Upper lobe of left lung (tissue), 6 donors: ENCODE measurements around the gene ODAD4. TPM values are rescaled to one million over a fixed set of nuclear protein-coding genes. Genes with fewer than 3 reads are reported as not detected.

ENCODE experiments used
- ATAC-seq, 2 donors: fragments of 200-7000 bp; cut with Tn5 transposase; one replicate each; pipeline ENCODE4 v1.9.1; 2022; ENCODE audit warnings: mild to moderate bottlenecking in 2 of 2, moderate library complexity in 2 of 2; ENCODE audit not compliant: low FRiP score in 2 of 2
- DNase-seq, 2 donors: peaks; one replicate each; pipeline ENCODE4 v3.0.0-alpha.2; 2019 to 2020
- H3K27ac ChIP-seq, 4 donors: fragments of 200-600 bp; sonication (generic); one replicate each; pipeline ENCODE4 v1.5.1; 2016 to 2019
- H3K27me3 ChIP-seq, 4 donors: fragments of 200-600 bp; sonication (generic); one replicate each; pipeline ENCODE4 v1.5.1; 2017 to 2019
- H3K36me3 ChIP-seq, 4 donors: fragments of 200-600 bp; sonication (generic); one replicate each; pipeline ENCODE4 v1.5.1; 2016 to 2019
- H3K4me1 ChIP-seq, 4 donors: fragments of 200-600 bp; sonication (generic); one replicate each; pipeline ENCODE4 v1.5.1; 2018 to 2019
- H3K4me3 ChIP-seq, 4 donors: fragments of 200-600 bp; sonication (generic); one replicate each; pipeline ENCODE4 v1.5.1; 2017 to 2019; ENCODE audit warnings: mild to moderate bottlenecking in 2 of 4, moderate library complexity in 1 of 4
- H3K9me3 ChIP-seq, 4 donors: fragments of 200-600 bp; sonication (generic); one replicate each; pipeline ENCODE4 v1.5.1; 2018 to 2019
- EP300 ChIP-seq, 4 donors: sonication (generic); formaldehyde crosslinking; IDR thresholded peaks; one replicate each; pipeline ENCODE4 v1.5.1; 2017; ENCODE audit warnings: antibody characterized with exemption in 4 of 4, control low read depth in 2 of 4
- POLR2A ChIP-seq, 4 donors: fragments of 450-650 bp; IDR thresholded peaks; one replicate each; pipeline ENCODE4 v1.5.1; 2016 to 2017; ENCODE audit warnings: antibody characterized with exemption in 4 of 4, mild to moderate bottlenecking in 2 of 4
- POLR2AphosphoS5 ChIP-seq, 2 donors: sonication (generic); formaldehyde crosslinking; IDR thresholded peaks; one replicate each; pipeline ENCODE4 v1.5.1; 2017; ENCODE audit warnings: antibody characterized with exemption in 2 of 2
- WGBS, 2 donors: methylation state at CpG; one replicate each; pipeline ENCODE4 v1.1.5; 2017 to 2018; 5-methylcytosine and 5-hydroxymethylcytosine counted together
- total RNA-seq, 6 donors: library from RNA; depleted of rRNA in 4 of 6; stranded (reverse); fragments of >200 nt in 4 of 6; gene quantifications; one replicate each; pipeline versions ENCODE4 v1.1.0 to v1.2.1, GENCODE V29; 2016 to 2021
- TF ChIP-seq, protein P1 (sequence below), 6 experiments: fragments of 450-650 bp in 4 of 6; fragments of 200-600 bp in 2 of 6; sonication (generic) in 2 of 6; IDR thresholded peaks; one replicate each; pipeline ENCODE4 v1.5.1; 2016 to 2019; ENCODE audit warnings: antibody characterized with exemption in 6 of 6
- donor health status: DM: no; HTN: no; CAD: no; lungs with moderate emphysema.
- donor health status: DM: no; HTN: yes; CAD: no; lungs with severe emphysema.

Gene ODAD4
- total RNA-seq, 6 donors from 2014 or later = 1.2 to 16.9 (median 4.8) TPM

DNA sequence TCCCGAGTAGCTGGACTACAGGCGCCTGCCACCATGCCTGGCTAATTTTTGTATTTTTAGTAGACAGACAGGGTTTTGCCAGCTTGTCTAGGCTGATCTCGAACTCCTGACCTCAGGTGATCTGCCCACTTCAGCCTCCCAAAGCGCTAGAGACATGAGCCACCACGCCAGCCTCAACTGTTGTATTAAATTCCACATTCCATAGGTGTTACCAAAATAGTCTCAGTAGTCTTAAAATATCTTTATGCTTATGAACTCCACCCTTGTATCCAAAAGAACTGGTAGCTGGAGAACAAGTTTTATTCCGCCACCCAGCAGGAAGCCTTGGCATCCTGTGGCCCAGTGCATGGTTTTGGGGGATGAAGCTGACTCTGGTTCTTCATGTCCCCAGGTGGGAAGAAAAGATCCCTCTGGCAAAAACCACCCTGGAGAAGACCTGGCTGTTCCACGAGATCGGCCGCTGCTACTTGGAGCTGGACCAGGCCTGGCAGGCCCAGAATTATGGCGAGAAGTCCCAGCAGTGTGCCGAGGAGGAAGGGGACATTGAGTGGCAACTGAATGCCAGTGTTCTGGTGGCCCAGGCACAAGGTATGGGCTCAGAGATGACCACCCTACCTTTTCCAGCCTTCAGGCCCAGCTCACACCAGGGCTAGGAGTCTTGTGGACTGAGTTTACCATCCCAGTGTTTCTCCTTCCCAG is 18.5 kb downstream of the ODAD4 start:
- WGBS, 2 donors = 77 to 85% methylated on average over 7 to 11 of the region's 11 CpGs
- peaks cover 0 to 6% (median 0%) of the 10 kb centered on the region in 4 donors for H3K4me1 ChIP-seq

DNA sequence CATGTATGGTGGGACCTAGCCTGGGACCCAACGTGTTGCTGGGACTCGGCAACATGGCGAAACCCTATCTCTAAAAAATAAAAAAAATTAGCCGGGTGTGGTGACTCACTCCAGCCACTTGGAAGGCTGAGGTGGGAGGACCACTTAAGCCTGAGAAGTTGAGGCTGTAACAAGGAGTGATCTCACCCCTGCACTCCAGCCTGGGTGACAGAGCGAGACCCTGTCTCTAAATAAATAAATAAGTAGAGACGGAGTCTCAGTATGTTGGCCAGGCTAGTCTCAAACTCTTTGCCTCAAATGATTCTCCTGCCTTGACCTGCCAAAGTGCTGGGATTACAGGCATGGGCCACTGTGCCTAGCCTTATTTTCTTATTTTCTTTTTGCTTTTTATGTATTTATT is 26.1 kb downstream of the ODAD4 start:
- H3K4me1 ChIP-seq = no peaks in the 10 kb centered on the region
- ATAC-seq (no peak), DNase-seq (no peak)
- no peaks in the 10 kb centered on the region for H3K36me3 ChIP-seq
- no peak for TF ChIP-seq POLR2A (IDR thresholded peaks at IDR 0.05)
- TF ChIP-seq, protein P1, sequence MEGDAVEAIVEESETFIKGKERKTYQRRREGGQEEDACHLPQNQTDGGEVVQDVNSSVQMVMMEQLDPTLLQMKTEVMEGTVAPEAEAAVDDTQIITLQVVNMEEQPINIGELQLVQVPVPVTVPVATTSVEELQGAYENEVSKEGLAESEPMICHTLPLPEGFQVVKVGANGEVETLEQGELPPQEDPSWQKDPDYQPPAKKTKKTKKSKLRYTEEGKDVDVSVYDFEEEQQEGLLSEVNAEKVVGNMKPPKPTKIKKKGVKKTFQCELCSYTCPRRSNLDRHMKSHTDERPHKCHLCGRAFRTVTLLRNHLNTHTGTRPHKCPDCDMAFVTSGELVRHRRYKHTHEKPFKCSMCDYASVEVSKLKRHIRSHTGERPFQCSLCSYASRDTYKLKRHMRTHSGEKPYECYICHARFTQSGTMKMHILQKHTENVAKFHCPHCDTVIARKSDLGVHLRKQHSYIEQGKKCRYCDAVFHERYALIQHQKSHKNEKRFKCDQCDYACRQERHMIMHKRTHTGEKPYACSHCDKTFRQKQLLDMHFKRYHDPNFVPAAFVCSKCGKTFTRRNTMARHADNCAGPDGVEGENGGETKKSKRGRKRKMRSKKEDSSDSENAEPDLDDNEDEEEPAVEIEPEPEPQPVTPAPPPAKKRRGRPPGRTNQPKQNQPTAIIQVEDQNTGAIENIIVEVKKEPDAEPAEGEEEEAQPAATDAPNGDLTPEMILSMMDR (IDR thresholded peaks at IDR 0.05) = no peak
- TF ChIP-seq POLR2AphosphoS5 (IDR thresholded peaks at IDR 0.05) = no peak
- no peak for TF ChIP-seq EP300 (IDR thresholded peaks at IDR 0.05)
- H3K27me3 ChIP-seq = no peaks in the 10 kb centered on the region
- 89 to 94% methylated on average over 6 of the region's 6 CpGs for WGBS, 2 donors
- H3K27ac ChIP-seq = no peak overlapping the region
- no peaks in the 10 kb centered on the region for H3K9me3 ChIP-seq
- no peak overlapping the region for H3K4me3 ChIP-seq

More for the DNA sequence above, 18.5 kb downstream of the ODAD4 start:
- TF ChIP-seq, protein P1 (IDR thresholded peaks at IDR 0.05) = no peak
- TF ChIP-seq POLR2AphosphoS5 (IDR thresholded peaks at IDR 0.05) (no peak), POLR2A (IDR thresholded peaks at IDR 0.05) (no peak), EP300 (IDR thresholded peaks at IDR 0.05) (no peak)
- no peaks in the 10 kb centered on the region for H3K36me3 ChIP-seq
- no peaks in the 10 kb centered on the region for H3K27me3 ChIP-seq
- no peaks in the 10 kb centered on the region for H3K9me3 ChIP-seq
- no peak for DNase-seq
- H3K4me3 ChIP-seq = no peak overlapping the region
- peak in 1 of 2 donors; percentile 14 for ATAC-seq
- no peak overlapping the region for H3K27ac ChIP-seq

DNA sequence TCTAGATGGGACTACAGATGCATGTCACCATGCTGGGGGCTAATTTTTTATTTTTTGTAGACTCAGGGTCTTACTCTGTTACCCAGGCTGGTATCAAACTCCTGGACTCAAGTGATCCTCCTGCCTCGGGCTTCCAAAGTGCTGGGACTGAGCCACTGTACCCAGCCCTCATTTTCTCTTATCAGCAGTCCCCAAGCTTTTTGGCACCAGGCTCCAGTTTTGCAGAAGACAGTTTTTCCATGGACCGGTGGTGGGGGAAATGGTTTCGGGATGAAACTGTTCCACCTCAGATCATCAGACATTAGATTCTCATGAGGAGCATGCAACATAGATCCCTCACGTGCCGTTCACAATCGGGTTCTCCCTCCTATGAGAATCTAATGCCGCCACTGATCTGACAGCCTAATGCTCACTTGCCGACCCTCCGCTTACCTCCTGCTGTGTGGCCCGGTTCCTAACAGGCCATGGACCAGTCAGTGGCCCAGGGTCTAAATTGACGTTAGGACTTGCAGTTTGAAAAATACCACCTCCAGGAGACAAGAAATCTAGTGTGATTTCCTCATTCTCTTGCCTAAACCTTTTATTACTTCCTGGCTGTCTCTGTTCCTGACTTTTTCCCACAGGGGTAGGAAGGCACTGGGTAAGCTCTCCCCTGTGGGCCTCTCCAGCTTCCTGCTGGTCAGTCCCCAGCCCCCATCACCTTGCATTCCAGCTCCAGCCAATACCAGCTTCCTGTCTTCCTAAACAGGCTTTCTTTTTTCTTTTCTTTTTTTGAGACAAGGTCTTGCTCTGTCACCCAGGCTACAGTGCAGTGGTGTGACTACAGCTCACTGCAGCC is 26.8 kb downstream of the ODAD4 start:
- DNase-seq (no peak), ATAC-seq (no peak)
- TF ChIP-seq, protein P1 (IDR thresholded peaks at IDR 0.05) = no peak
- no peak for TF ChIP-seq EP300 (IDR thresholded peaks at IDR 0.05)
- no peak for TF ChIP-seq POLR2AphosphoS5 (IDR thresholded peaks at IDR 0.05)
- TF ChIP-seq POLR2A (IDR thresholded peaks at IDR 0.05) = no peak
- no peaks in the 10 kb centered on the region for H3K4me1 ChIP-seq
- no peaks in the 10 kb centered on the region for H3K9me3 ChIP-seq
- no peaks in the 10 kb centered on the region for H3K27me3 ChIP-seq
- 72 to 76% methylated on average over 11 of the region's 11 CpGs for WGBS, 2 donors
- H3K4me3 ChIP-seq = no peak overlapping the region
- no peak overlapping the region for H3K27ac ChIP-seq
- H3K36me3 ChIP-seq = no peaks in the 10 kb centered on the region

DNA sequence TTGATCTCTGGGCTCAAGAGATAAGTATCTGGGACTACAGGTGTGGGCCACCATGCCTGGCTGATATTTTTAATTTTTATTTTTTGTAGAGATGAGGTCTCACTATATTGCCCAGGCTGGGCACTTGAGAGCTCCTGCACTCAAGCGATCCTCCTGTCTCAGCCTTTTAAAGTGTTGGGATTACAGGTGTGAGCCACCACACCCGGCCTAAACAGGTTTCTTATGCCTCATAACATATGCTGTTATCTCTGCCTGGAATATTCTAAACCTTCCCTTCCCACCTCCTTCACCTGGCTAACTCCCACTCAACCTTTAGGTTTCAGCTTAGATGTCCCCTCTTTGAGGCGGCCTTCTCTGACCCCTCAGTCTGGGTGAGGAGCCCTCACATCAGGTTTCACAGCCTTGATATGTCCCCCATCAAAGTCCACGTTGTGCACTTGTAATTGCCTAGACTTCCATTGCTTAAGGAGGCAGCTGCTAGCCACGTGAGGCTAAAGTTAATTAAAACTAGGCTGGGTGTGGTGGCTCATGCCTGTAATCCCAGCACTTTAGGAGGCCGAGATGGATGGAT is 27.5 kb downstream of the ODAD4 start:
- DNase-seq (no peak), ATAC-seq (no peak)
- Histone ChIP-seq H3K4me3 (no peak overlapping the region), H3K36me3 (no peaks in the 10 kb centered on the region), H3K4me1 (peaks cover 0 to 4% (median 1%) of the 10 kb centered on the region in 4 donors), H3K27me3 (no peaks in the 10 kb centered on the region), H3K27ac (no peak overlapping the region), H3K9me3 (no peaks in the 10 kb centered on the region)
- 78 to 95% methylated on average over 6 of the region's 6 CpGs for WGBS, 2 donors
- TF ChIP-seq, protein P1 (IDR thresholded peaks at IDR 0.05) = no peak
- no peak for TF ChIP-seq POLR2AphosphoS5 (IDR thresholded peaks at IDR 0.05)
